K562 (cell line): Measurements from ENCODE around the gene THOP1. TPM values are rescaled to one million over a fixed set of nuclear protein-coding genes. Genes with fewer than 3 reads are reported as not detected.

Experiments
- AFF4 ChIP-seq: sonication (generic); formaldehyde crosslinking; IDR thresholded peaks from 2 replicates; pipeline ENCODE4 v1.8.0; 2023; ENCODE audit warnings: mild to moderate bottlenecking, missing genetic modification reagents
- ATF2 ChIP-seq: sonication (generic); formaldehyde crosslinking; IDR thresholded peaks from 2 replicates; pipeline ENCODE4 v1.8.1; 2022; ENCODE audit warnings: missing genetic modification reagents
- CCAR2 ChIP-seq: fragments of 200-400 bp; formaldehyde crosslinking; IDR thresholded peaks from 2 replicates; pipeline ENCODE4 v1.6.1; 2017; ENCODE audit warnings: mild to moderate bottlenecking, low read depth, low read length
- E2F3 ChIP-seq: fragments of 250-450 bp; sonication (Bioruptor Pico); IDR thresholded peaks from 2 replicates; pipeline ENCODE4 v1.4.0; 2020; ENCODE audit warnings: mild to moderate bottlenecking
- ETS2 ChIP-seq: IDR thresholded peaks from 2 replicates; pipeline ENCODE4 v1.6.1; 2016; ENCODE audit warnings: borderline replicate concordance, missing genetic modification characterization, mild to moderate bottlenecking, moderate library complexity, missing compliant biosample characterization; ENCODE audit not compliant: poor library complexity, severe bottlenecking
- GABPB2 ChIP-seq: fragments of 250-450 bp; sonication (Bioruptor Pico); conservative IDR thresholded peaks from 2 replicates; pipeline ENCODE4 v1.5.1; 2021; ENCODE audit warnings: mild to moderate bottlenecking
- HCFC1 ChIP-seq: IDR thresholded peaks from 2 replicates; pipeline ENCODE4 v1.6.1; 2012; ENCODE audit warnings: low read depth, low read length, improper control_type of control experiment
- HDAC8 ChIP-seq: fragments of 450-650 bp; IDR thresholded peaks from 2 replicates; pipeline ENCODE4 v1.6.1; 2016; ENCODE audit warnings: mild to moderate bottlenecking, missing genetic modification characterization, moderate library complexity, missing compliant biosample characterization
- IRF1 ChIP-seq: sonication (generic); formaldehyde crosslinking; IDR thresholded peaks from 2 replicates; pipeline ENCODE4 v1.8.0; 2022; ENCODE audit warnings: missing genetic modification reagents, mild to moderate bottlenecking, borderline replicate concordance
- IRF9 ChIP-seq: fragments of 450-650 bp; IDR thresholded peaks from 2 replicates; pipeline ENCODE4 v1.6.1; 2016; ENCODE audit warnings: missing biosample characterization, missing genetic modification characterization
- JUNB ChIP-seq: fragments of 450-650 bp; formaldehyde crosslinking; conservative IDR thresholded peaks from 2 replicates; pipeline ENCODE4 v1.4.0; 2020; ENCODE audit warnings: mild to moderate bottlenecking
- KDM4B ChIP-seq, 2 experiments: fragments of 450-650 bp in 1 of 2; sonication (generic) in 1 of 2; IDR thresholded peaks; 2 replicates each; pipeline ENCODE4 v1.6.1; 2016 to 2017; ENCODE audit warnings: borderline replicate concordance in 2 of 2, antibody characterized with exemption in 1 of 2, low read depth in 1 of 2, mild to moderate bottlenecking in 1 of 2
- KLF16 ChIP-seq: IDR thresholded peaks from 2 replicates; pipeline ENCODE4 v1.6.1; 2016; ENCODE audit warnings: antibody characterized with exemption
- MAFG ChIP-seq: fragments of 450-650 bp; conservative IDR thresholded peaks from 2 replicates; pipeline ENCODE4 v1.6.1; 2016; ENCODE audit warnings: missing genetic modification characterization, missing compliant biosample characterization
- NELFE ChIP-seq: IDR thresholded peaks from 2 replicates; pipeline ENCODE4 v1.6.1; 2011; ENCODE audit warnings: mild to moderate bottlenecking; ENCODE audit not compliant: insufficient read depth, insufficient read length
- NFE2L1 ChIP-seq: fragments of 450-650 bp; IDR thresholded peaks from 2 replicates; pipeline ENCODE4 v1.6.1; 2016; ENCODE audit warnings: missing genetic modification characterization, low read depth, mild to moderate bottlenecking, missing compliant biosample characterization, moderate library complexity, borderline replicate concordance
- SIN3A ChIP-seq, 2 experiments: fragments of 150-350 bp in 1 of 2; IDR thresholded peaks; 2 replicates each; pipeline ENCODE4 v1.6.1; 2011 to 2016; ENCODE audit warnings: borderline replicate concordance in 2 of 2, low read depth in 2 of 2, low read length in 2 of 2, mild to moderate bottlenecking in 2 of 2, moderate library complexity in 2 of 2; ENCODE audit not compliant: control insufficient read depth in 1 of 2
- XRCC3 ChIP-seq: fragments of 450-650 bp; IDR thresholded peaks from 2 replicates; pipeline ENCODE4 v1.6.1; 2017; ENCODE audit warnings: mild to moderate bottlenecking, moderate library complexity
- ZBTB7A ChIP-seq: IDR thresholded peaks from 2 replicates; pipeline ENCODE4 v1.6.1; 2011; ENCODE audit warnings: low read depth, mild to moderate bottlenecking, low read length, moderate library complexity, borderline replicate concordance; ENCODE audit not compliant: control insufficient read depth
- ZNF644 ChIP-seq: fragments of 200-800 bp; sonication (Bioruptor generic); IDR thresholded peaks from 2 replicates; pipeline ENCODE4 v1.6.1; 2016; ENCODE audit warnings: low read depth, missing genetic modification characterization, missing compliant biosample characterization
- polyA plus RNA-seq, 8 experiments: library from polyadenylated mRNA; depleted of rRNA in 4 of 8; stranded (reverse) in 5 of 8; unstranded in 3 of 8; fragments of >200 nt; fragmentation: Nextera tagmentation in 2 of 8; fragmentation: Illumina TruSeq in 1 of 8; extraction: Ambion mirVana in 2 of 8; extraction: Trizol in 1 of 8; gene quantifications; 2 replicates each; pipeline versions ENCODE4 v1.2.1 to v1.2.3, GENCODE V29; 2011 to 2014; ENCODE audit warnings: inconsistent platforms in 1 of 8, missing spikeins in 1 of 8
- total RNA-seq, 7 experiments: library from RNA; depleted of rRNA in 6 of 7; stranded (reverse); fragments of >200 nt in 6 of 7; fragmentation: Illumina TruSeq in 2 of 7; extraction: Trizol in 2 of 7; gene quantifications; 2 replicates each; pipeline versions ENCODE4 v1.2.1 to v1.2.3, GENCODE V29; 2011 to 2021; ENCODE audit warnings: low replicate concordance in 1 of 7

Gene THOP1
- total and polyA plus RNA-seq, 9 of the 15 experiments (the other 6 are each of a cell fraction or from before 2014, with no cell fraction given) = 1.3 to 255 (median 96.1) TPM

- TF ChIP-seq MAFG = no peak
- TF ChIP-seq IRF9 (tag) = no peak
- TF ChIP-seq HDAC8 (tag) = 0 out of 2 replicates have a peak, but pooled peaks have one; percentile 28
- TF ChIP-seq NFE2L1 (tag) = no peak
- TF ChIP-seq E2F3 (CRISPR knock-in tag) = peak; percentile 75; the same call in 1 of the 2 replicates
- TF ChIP-seq HCFC1 = peak; percentile 50
- TF ChIP-seq ATF2 (CRISPR knock-in tag) = no peak
- no peak for TF ChIP-seq AFF4
- TF ChIP-seq SIN3A (IDR thresholded peaks at IDR 0.05; ENCODE audit: borderline replicate concordance in 2 of 2, control insufficient read depth in 1 of 2, low read depth in 2 of 2, low read length in 2 of 2) = peak; percentile 67 to 94; a peak in 2 of 4 replicates
- no peak for TF ChIP-seq ZNF644
- TF ChIP-seq KLF16 = no peak
- no peak for TF ChIP-seq GABPB2 (CRISPR knock-in tag)
- no peak for TF ChIP-seq XRCC3
- TF ChIP-seq NELFE = no peak
- no peak for TF ChIP-seq CCAR2
- no peak for TF ChIP-seq IRF1 (CRISPR knock-in tag)
- 0 out of 4 replicates have a peak, but pooled peaks of 1 of the 2 experiments have one; percentile 49 for TF ChIP-seq KDM4B (IDR thresholded peaks at IDR 0.05; ENCODE audit: borderline replicate concordance in 2 of 2, low read depth in 1 of 2)
- no peak for TF ChIP-seq JUNB (CRISPR knock-in tag)
- TF ChIP-seq ZBTB7A = peak; percentile 31; the same call in 1 of the 2 replicates
- TF ChIP-seq ETS2 (tag) = no peak
Measured at GRCh38 chr19:2785244-2785997, at the start of gene THOP1 (continued).
